Endothelial cell of umbilical vein (primary cell): ENCODE data around the gene SLIT1. TPM values are rescaled to one million over a fixed set of nuclear protein-coding genes. Genes with fewer than 3 reads are reported as not detected.

ENCODE experiments used
- BruUV-seq: library from RNA; stranded (reverse); fragments of 400-500 nt; replicated peaks from 2 replicates; lab custom pipeline; 2021; lab: Mats Ljungman, UMichigan
- CTCF ChIA-PET: fragments of 300-600, 350-600 bp; sonication (Branson Sonifier 250); formaldehyde crosslinking; loops from one replicate; lab custom pipeline; 2021; ENCODE audit warnings: antibody characterized with exemption, inconsistent platforms; lab: Charles Lee
- POLR2A ChIA-PET: fragments of 300-600, 350-600 bp; sonication (Branson Sonifier 250); formaldehyde crosslinking; loops from one replicate; lab custom pipeline; 2021; ENCODE audit warnings: antibody characterized with exemption, inconsistent platforms; lab: Charles Lee
- DNase-seq: peaks from one replicate; pipeline ENCODE4 v3.0.0-alpha.2; 2011; ENCODE audit warnings: low read depth, low spot score
- FAIRE-seq: peaks from 2 replicates; lab custom pipeline; 2011; peaks lifted over from hg19 to GRCh38; lab: Jason Lieb, UNC
- H2AFZ ChIP-seq: 2 replicates; pipeline ENCODE4 v1.6.0; 2012; ENCODE audit warnings: low read depth, low read length, control low read depth, inconsistent platforms
- H3K27ac ChIP-seq: 2 replicates; pipeline ENCODE4 v1.5.1; 2011; ENCODE audit warnings: low read depth, mild to moderate bottlenecking, control low read depth, low read length, moderate library complexity; ENCODE audit not compliant: insufficient read depth
- H3K27me3 ChIP-seq, 2 experiments: 2 replicates each; pipeline versions ENCODE4 v1.6.0 to v1.6.1; 2011; ENCODE audit warnings: low read length in 2 of 2, mixed read lengths in 1 of 2; ENCODE audit not compliant: control insufficient read depth in 2 of 2, insufficient read depth in 2 of 2
- H3K36me3 ChIP-seq, 2 experiments: 2 replicates in 1 of 2; 3 replicates in 1 of 2; pipeline ENCODE4 v1.5.1; 2011; ENCODE audit warnings: low read length in 2 of 2, mild to moderate bottlenecking in 1 of 2, moderate library complexity in 1 of 2; ENCODE audit not compliant: control insufficient read depth in 2 of 2, insufficient read depth in 2 of 2; ENCODE audit errors: extremely low read depth in 1 of 2
- H3K4me1 ChIP-seq: 3 replicates; pipeline ENCODE4 v1.5.1; 2011; ENCODE audit warnings: mild to moderate bottlenecking, low read length; ENCODE audit not compliant: control insufficient read depth, insufficient read depth; ENCODE audit errors: extremely low read depth
- H3K4me2 ChIP-seq: 2 replicates; pipeline ENCODE4 v1.6.1; 2011; ENCODE audit warnings: low read length, control low read depth, mixed read lengths; ENCODE audit not compliant: insufficient read depth
- H3K4me3 ChIP-seq, 3 experiments: fragments of 200-600 bp in 1 of 3; sonication (generic), shearing (Covaris generic) in 1 of 3; replicated peaks in 1 of 3; 2 replicates each; pipeline ENCODE4 v1.5.1; 2011 to 2016; ENCODE audit warnings: control low read depth in 3 of 3, low read length in 3 of 3, mild to moderate bottlenecking in 2 of 3, inconsistent platforms in 1 of 3, low read depth in 1 of 3, moderate library complexity in 1 of 3; ENCODE audit not compliant: insufficient read depth in 1 of 3
- H3K79me2 ChIP-seq: 2 replicates; pipeline ENCODE4 v1.6.0; 2012; ENCODE audit warnings: low read length, inconsistent platforms; ENCODE audit not compliant: control insufficient read depth, insufficient read depth
- H3K9ac ChIP-seq: replicated peaks from 2 replicates; pipeline ENCODE3; 2011; ENCODE audit warnings: low read length, control low read depth; ENCODE audit not compliant: insufficient read depth; ENCODE audit errors: extremely low read depth
- H3K9me1 ChIP-seq: replicated peaks from 3 replicates; pipeline ENCODE4 v1.6.0; 2011; ENCODE audit warnings: mild to moderate bottlenecking, low read length; ENCODE audit not compliant: control insufficient read depth, insufficient read depth; ENCODE audit errors: extremely low read depth
- H3K9me3 ChIP-seq: replicated peaks from 2 replicates; pipeline ENCODE4 v1.5.1; 2012; ENCODE audit warnings: low read length, inconsistent platforms; ENCODE audit not compliant: control insufficient read depth, insufficient read depth
- H4K20me1 ChIP-seq: replicated peaks from 2 replicates; pipeline ENCODE3; 2011; ENCODE audit warnings: mild to moderate bottlenecking, low read length; ENCODE audit not compliant: control insufficient read depth, insufficient read depth; ENCODE audit errors: extremely low read depth
- CTCF ChIP-seq, 2 donors: IDR thresholded peaks; 1 replicate in 1 of 2; 2 replicates in 1 of 2; pipeline ENCODE4 v1.5.1; 2011; ENCODE audit warnings: low read length in 2 of 2, mild to moderate bottlenecking in 2 of 2, moderate library complexity in 2 of 2, control low read depth in 1 of 2, inconsistent platforms in 1 of 2, low read depth in 1 of 2; ENCODE audit not compliant: insufficient read depth in 1 of 2; ENCODE audit errors: extremely low read depth in 1 of 2
- EZH2 ChIP-seq: IDR thresholded peaks from 2 replicates; pipeline ENCODE4 v1.6.1; 2012; ENCODE audit warnings: borderline replicate concordance, low read depth, mild to moderate bottlenecking, moderate library complexity, low read length, inconsistent platforms; ENCODE audit not compliant: severe bottlenecking
- FOS ChIP-seq: IDR thresholded peaks from 2 replicates; pipeline ENCODE4 v1.6.1; 2011; ENCODE audit warnings: mild to moderate bottlenecking, low read length, moderate library complexity, borderline replicate concordance; ENCODE audit not compliant: insufficient read depth
- GATA2 ChIP-seq: IDR thresholded peaks from 2 replicates; pipeline ENCODE4 v1.7.0; 2011; ENCODE audit warnings: low read depth, mild to moderate bottlenecking, moderate library complexity, mixed read lengths, low read length; ENCODE audit not compliant: insufficient read length, insufficient read depth
- JUN ChIP-seq: IDR thresholded peaks from 2 replicates; pipeline ENCODE4 v1.6.1; 2011; ENCODE audit warnings: borderline replicate concordance, low read depth; ENCODE audit not compliant: insufficient read length, insufficient read depth
- MAX ChIP-seq: IDR thresholded peaks from 2 replicates; pipeline ENCODE4 v1.6.1; 2011; ENCODE audit not compliant: insufficient read depth, insufficient read length
- MYC ChIP-seq: IDR thresholded peaks from one replicate; pipeline ENCODE4 v1.6.1; 2011; ENCODE audit warnings: mild to moderate bottlenecking, low read depth, low read length
- POLR2A ChIP-seq: IDR thresholded peaks from 2 replicates; pipeline ENCODE4 v1.6.1; 2012; ENCODE audit warnings: low read depth, mild to moderate bottlenecking, control low read depth, low read length
- POLR2AphosphoS5 ChIP-seq: IDR thresholded peaks from 2 replicates; pipeline ENCODE4 v1.6.1; 2012; ENCODE audit warnings: low read depth, mild to moderate bottlenecking, control low read depth, low read length, moderate library complexity; ENCODE audit not compliant: insufficient read depth
- dilution Hi-C: fragments of 300-500 bp; cut with MboI; formaldehyde crosslinking; loops from one replicate; pipeline ENCODE4 v1.15.0; 2019; ENCODE audit warnings: low sequenced_read_pairs; ENCODE audit not compliant: extremely low pct_ligation_motif_present
- intact Hi-C: fragments of 100-400 bp; cut with micrococcal nuclease; formaldehyde crosslinking; loops from one replicate; pipeline ENCODE4 v1.10.0; 2022
- polyA plus RNA-seq, 4 experiments: library from polyadenylated mRNA; depleted of rRNA in 3 of 4; stranded (reverse) in 3 of 4; unstranded in 1 of 4; fragments of >200 nt; gene quantifications; 2 replicates each; pipeline versions ENCODE4 v1.2.1 to v1.2.3, GENCODE V29; 2011 to 2012; ENCODE audit warnings: missing spikeins in 1 of 4
- total RNA-seq: library from RNA; stranded (reverse); gene quantifications from 2 replicates; pipeline ENCODE4 v1.2.3, GENCODE V29; 2021

SLIT1 gene
- total and polyA plus RNA-seq, 2 donors (not counting 3 experiments of a cell fraction or from before 2014, with no cell fraction given), result 0.04 to 0.20 TPM

- ChIA-PET POLR2A (no interaction called here), CTCF (interaction anchor here (1.3 to 3.0 kb wide), 4 partner anchors 11 to 111 kb away, joined by 3 to 9 read pairs (median 4); no protein-coding TSS in a partner anchor)
- intact Hi-C loops, result no loop called here
- H4K20me1 ChIP-seq, result no peaks in the 10 kb centered on the region
- H3K9ac ChIP-seq, result no peak overlapping the region
- H3K79me2 ChIP-seq, result no peaks in the 10 kb centered on the region
- H2AFZ ChIP-seq, result no peak overlapping the region
- H3K27ac ChIP-seq, result no peak overlapping the region
- no peak overlapping the region for H3K4me3 ChIP-seq
- H3K27me3 ChIP-seq, result peaks cover 48 to 68% of the 10 kb centered on the region in 2 experiments
- H3K9me1 ChIP-seq, result no peaks in the 10 kb centered on the region
- FAIRE-seq, result no peak
- no peaks in the 10 kb centered on the region for H3K4me1 ChIP-seq
- dilution Hi-C loops, result no loop called here
- H3K36me3 ChIP-seq, result no peaks in the 10 kb centered on the region
- DNase-seq, result no peak
- H3K4me2 ChIP-seq, result no peak overlapping the region
- H3K9me3 ChIP-seq, result no peaks in the 10 kb centered on the region
- no peak for TF ChIP-seq EZH2
- TF ChIP-seq POLR2AphosphoS5, result no peak
- no peak for TF ChIP-seq CTCF (IDR thresholded peaks at IDR 0.05; ENCODE audit: extremely low read depth in 1 of 2, insufficient read depth in 1 of 2, low read depth in 1 of 2, low read length in 2 of 2)
- TF ChIP-seq MAX, result no peak
- TF ChIP-seq GATA2, result no peak
- no peak for TF ChIP-seq POLR2A
- TF ChIP-seq FOS, result no peak
- TF ChIP-seq JUN, result no peak
- no peak for TF ChIP-seq MYC
- no TSS peak for BruUV-seq
Measured at GRCh38 chr10:97183314-97183713, 2.4 kb downstream of the SLIT1 start.
